ENCODE measurements around the gene NEK11. TPM values are rescaled to one million over a fixed set of nuclear protein-coding genes. Genes with fewer than 3 reads are reported as not detected.

Gene NEK11
- polyA plus RNA-seq, 1 donor from 2014 or later, result 6.1 TPM

- Histone ChIP-seq H4K20me1 (ENCODE audit: insufficient read depth) (no peaks in the 10 kb centered on the region), H3F3A (ENCODE audit: insufficient read depth, low read length, poor library complexity, severe bottlenecking) (no peaks in the 10 kb centered on the region), H3K4me3 (ENCODE audit: low read length) (no peak overlapping the region), H3K9ac (ENCODE audit: low read length) (no peak overlapping the region), H3K27ac (ENCODE audit: low read length) (no peak overlapping the region), H3K36me3 (ENCODE audit: insufficient read depth, low read length) (no peaks in the 10 kb centered on the region), H3K27me3 (ENCODE audit: insufficient read depth, low read depth, low read length) (no peaks in the 10 kb centered on the region), H3K4me2 (ENCODE audit: low read length) (no peak overlapping the region), H3K9me2 (ENCODE audit: insufficient read depth, low read length) (no peaks in the 10 kb centered on the region), H3K79me2 (replicated peaks; ENCODE audit: insufficient read depth, low read length) (no peaks in the 10 kb centered on the region), H3K9me3 (ENCODE audit: low read length) (no peaks in the 10 kb centered on the region), H2AFZ (ENCODE audit: low read depth, low read length) (no peak overlapping the region)
- TF ChIP-seq TAF1 (IDR thresholded peaks at IDR 0.05; ENCODE audit: low read depth) (no peak), SMC3 (conservative IDR thresholded peaks at IDR 0.05; ENCODE audit: poor library complexity) (no peak), RAD21 (conservative IDR thresholded peaks at IDR 0.05) (no peak), POLR2AphosphoS5 (IDR thresholded peaks at IDR 0.05) (no peak), EP300 (conservative IDR thresholded peaks at IDR 0.05; ENCODE audit: poor library complexity, severe bottlenecking) (no peak), MXI1 (conservative IDR thresholded peaks at IDR 0.05; ENCODE audit: poor library complexity, severe bottlenecking) (no peak), EZH2 (IDR thresholded peaks at IDR 0.05; ENCODE audit: borderline replicate concordance, insufficient read depth, low read length, poor library complexity, severe bottlenecking) (no peak)
- TF ChIP-seq, protein P1, sequence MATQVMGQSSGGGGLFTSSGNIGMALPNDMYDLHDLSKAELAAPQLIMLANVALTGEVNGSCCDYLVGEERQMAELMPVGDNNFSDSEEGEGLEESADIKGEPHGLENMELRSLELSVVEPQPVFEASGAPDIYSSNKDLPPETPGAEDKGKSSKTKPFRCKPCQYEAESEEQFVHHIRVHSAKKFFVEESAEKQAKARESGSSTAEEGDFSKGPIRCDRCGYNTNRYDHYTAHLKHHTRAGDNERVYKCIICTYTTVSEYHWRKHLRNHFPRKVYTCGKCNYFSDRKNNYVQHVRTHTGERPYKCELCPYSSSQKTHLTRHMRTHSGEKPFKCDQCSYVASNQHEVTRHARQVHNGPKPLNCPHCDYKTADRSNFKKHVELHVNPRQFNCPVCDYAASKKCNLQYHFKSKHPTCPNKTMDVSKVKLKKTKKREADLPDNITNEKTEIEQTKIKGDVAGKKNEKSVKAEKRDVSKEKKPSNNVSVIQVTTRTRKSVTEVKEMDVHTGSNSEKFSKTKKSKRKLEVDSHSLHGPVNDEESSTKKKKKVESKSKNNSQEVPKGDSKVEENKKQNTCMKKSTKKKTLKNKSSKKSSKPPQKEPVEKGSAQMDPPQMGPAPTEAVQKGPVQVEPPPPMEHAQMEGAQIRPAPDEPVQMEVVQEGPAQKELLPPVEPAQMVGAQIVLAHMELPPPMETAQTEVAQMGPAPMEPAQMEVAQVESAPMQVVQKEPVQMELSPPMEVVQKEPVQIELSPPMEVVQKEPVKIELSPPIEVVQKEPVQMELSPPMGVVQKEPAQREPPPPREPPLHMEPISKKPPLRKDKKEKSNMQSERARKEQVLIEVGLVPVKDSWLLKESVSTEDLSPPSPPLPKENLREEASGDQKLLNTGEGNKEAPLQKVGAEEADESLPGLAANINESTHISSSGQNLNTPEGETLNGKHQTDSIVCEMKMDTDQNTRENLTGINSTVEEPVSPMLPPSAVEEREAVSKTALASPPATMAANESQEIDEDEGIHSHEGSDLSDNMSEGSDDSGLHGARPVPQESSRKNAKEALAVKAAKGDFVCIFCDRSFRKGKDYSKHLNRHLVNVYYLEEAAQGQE (IDR thresholded peaks at IDR 0.05; ENCODE audit: borderline replicate concordance), result no peak
- TF ChIP-seq, protein P2, sequence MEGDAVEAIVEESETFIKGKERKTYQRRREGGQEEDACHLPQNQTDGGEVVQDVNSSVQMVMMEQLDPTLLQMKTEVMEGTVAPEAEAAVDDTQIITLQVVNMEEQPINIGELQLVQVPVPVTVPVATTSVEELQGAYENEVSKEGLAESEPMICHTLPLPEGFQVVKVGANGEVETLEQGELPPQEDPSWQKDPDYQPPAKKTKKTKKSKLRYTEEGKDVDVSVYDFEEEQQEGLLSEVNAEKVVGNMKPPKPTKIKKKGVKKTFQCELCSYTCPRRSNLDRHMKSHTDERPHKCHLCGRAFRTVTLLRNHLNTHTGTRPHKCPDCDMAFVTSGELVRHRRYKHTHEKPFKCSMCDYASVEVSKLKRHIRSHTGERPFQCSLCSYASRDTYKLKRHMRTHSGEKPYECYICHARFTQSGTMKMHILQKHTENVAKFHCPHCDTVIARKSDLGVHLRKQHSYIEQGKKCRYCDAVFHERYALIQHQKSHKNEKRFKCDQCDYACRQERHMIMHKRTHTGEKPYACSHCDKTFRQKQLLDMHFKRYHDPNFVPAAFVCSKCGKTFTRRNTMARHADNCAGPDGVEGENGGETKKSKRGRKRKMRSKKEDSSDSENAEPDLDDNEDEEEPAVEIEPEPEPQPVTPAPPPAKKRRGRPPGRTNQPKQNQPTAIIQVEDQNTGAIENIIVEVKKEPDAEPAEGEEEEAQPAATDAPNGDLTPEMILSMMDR (IDR thresholded peaks at IDR 0.05; ENCODE audit: poor library complexity, severe bottlenecking), result no peak
These were observed 258.8 kb downstream of the NEK11 start for GRCh38 chr3:131285456-131285855.

DNA sequence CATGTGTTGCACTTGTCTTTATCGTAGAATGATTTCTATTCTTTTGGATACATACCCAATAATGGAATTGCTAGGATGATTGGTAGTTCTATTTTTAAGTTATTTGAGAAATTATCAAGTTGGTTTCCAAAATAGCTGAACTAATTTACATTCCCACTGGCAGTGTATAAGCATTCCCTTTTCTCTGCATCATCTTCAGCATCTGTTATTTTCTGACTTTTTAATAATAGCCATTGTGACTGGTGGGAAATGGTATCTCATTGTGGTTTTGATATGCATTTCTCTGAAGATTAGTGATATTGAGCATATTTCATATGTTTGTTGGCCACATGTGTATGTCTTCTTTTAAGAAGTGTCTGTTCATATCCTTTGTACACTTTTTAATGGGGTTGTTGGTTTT is 273.2 kb downstream of the NEK11 start:
- no peak overlapping the region for H2AFZ ChIP-seq (ENCODE audit: low read depth, low read length)
- H3K9ac ChIP-seq (ENCODE audit: low read length), result no peak overlapping the region
- no peak overlapping the region for H3K4me2 ChIP-seq (ENCODE audit: low read length)
- H3K4me3 ChIP-seq (ENCODE audit: low read length), result no peak overlapping the region
- no peaks in the 10 kb centered on the region for H3F3A ChIP-seq (ENCODE audit: insufficient read depth, low read length, poor library complexity, severe bottlenecking)
- no peaks in the 10 kb centered on the region for H3K79me2 ChIP-seq (replicated peaks; ENCODE audit: insufficient read depth, low read length)
- H4K20me1 ChIP-seq (ENCODE audit: insufficient read depth), result no peaks in the 10 kb centered on the region
- no peaks in the 10 kb centered on the region for H3K36me3 ChIP-seq (ENCODE audit: insufficient read depth, low read length)
- H3K27me3 ChIP-seq (ENCODE audit: insufficient read depth, low read depth, low read length), result no peaks in the 10 kb centered on the region
- no peaks in the 10 kb centered on the region for H3K9me2 ChIP-seq (ENCODE audit: insufficient read depth, low read length)
- no peaks in the 10 kb centered on the region for H3K9me3 ChIP-seq (ENCODE audit: low read length)
- TF ChIP-seq, protein P1 (IDR thresholded peaks at IDR 0.05; ENCODE audit: borderline replicate concordance), result no peak
- TF ChIP-seq MXI1 (conservative IDR thresholded peaks at IDR 0.05; ENCODE audit: poor library complexity, severe bottlenecking) (no peak), EZH2 (IDR thresholded peaks at IDR 0.05; ENCODE audit: borderline replicate concordance, insufficient read depth, low read length, poor library complexity, severe bottlenecking) (no peak), SMC3 (conservative IDR thresholded peaks at IDR 0.05; ENCODE audit: poor library complexity) (no peak), POLR2AphosphoS5 (IDR thresholded peaks at IDR 0.05) (no peak), TAF1 (IDR thresholded peaks at IDR 0.05; ENCODE audit: low read depth) (no peak), RAD21 (conservative IDR thresholded peaks at IDR 0.05) (no peak), EP300 (conservative IDR thresholded peaks at IDR 0.05; ENCODE audit: poor library complexity, severe bottlenecking) (no peak)
- TF ChIP-seq, protein P2 (IDR thresholded peaks at IDR 0.05; ENCODE audit: poor library complexity, severe bottlenecking), result no peak
- H3K27ac ChIP-seq (ENCODE audit: low read length), result no peak overlapping the region
